PFSK-1 (cell line): ENCODE measurements around the gene IGSF11.

Experiments
- POLR2AphosphoS5 ChIP-seq: IDR thresholded peaks from 2 replicates; pipeline ENCODE4 v1.6.1; 2012; ENCODE audit warnings: low read depth, mild to moderate bottlenecking, control low read depth, low read length, moderate library complexity
- TAF1 ChIP-seq: IDR thresholded peaks from 2 replicates; pipeline ENCODE4 v1.6.1; 2012; ENCODE audit warnings: low read length, control low read depth, borderline replicate concordance; ENCODE audit not compliant: insufficient read depth

DNA sequence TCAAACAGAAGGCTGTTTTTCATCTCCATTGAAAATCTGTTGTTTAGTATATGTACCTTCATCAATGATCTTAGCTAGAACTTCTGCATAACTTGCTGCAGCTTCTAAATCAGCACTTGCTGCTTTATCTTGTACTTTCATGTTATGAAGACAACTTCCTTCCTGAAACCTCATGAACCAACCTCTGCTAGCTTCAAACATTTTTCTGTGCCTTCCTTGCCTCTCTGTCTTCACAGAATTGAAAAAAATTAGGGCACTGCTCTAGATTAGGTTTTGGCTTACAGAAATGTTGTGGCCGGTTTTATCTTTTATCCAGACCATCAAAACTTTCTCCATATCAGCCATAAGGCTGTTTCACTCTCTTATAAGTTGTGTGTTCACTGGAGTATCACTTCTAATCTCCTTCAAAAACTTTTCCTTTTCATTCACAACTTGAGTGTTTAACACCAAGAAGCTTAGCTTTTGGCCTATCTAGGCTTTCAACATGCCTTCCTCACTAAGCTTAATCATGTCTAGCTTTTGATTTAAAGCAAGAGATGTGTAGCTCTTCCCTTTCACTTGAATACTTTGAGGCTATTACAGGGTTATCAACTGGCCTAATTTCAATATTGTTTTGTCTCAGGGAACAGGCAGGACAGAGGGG is 78.6 kb downstream of the IGSF11 start:
- TF ChIP-seq POLR2AphosphoS5 = no peak
- no peak for TF ChIP-seq TAF1
